SHP77 (cell line): ENCODE results near the gene ECSCR.
A peak's percentile ranks its signal among the peaks of the same experiment; 100 is the strongest.
"Not testable (repeated sequence)": the region's sequence is repeated elsewhere in the genome, so short reads cannot be mapped to it uniquely, and the experiment has no call there.

Experiments
- DNase-seq, 2 experiments: peaks; one replicate each; lab custom pipeline; 2025; lab: John Stamatoyannopoulos, UW

Gene ECSCR

GRCh38 chr5:139410993-139411828 is 51.3 kb downstream of the ECSCR start:
- no peak for DNase-seq

GRCh38 chr5:139410121-139410992 is 52.2 kb downstream of the ECSCR start:
- no peak for DNase-seq

- not testable (repeated sequence) for DNase-seq
Observed at GRCh38 chr5:139409116-139409515, 53.4 kb downstream of the ECSCR start.

- no peak for DNase-seq
Observed at GRCh38 chr5:139408191-139408590, 54.4 kb downstream of the ECSCR start.

GRCh38 chr5:139407517-139407916 is 55.0 kb downstream of the ECSCR start:
- DNase-seq = no peak

- DNase-seq = no peak
Observed at GRCh38 chr5:139406963-139407362, 55.6 kb downstream of the ECSCR start.

- no peak for DNase-seq
Observed at GRCh38 chr5:139404484-139404840, 58.1 kb downstream of the ECSCR start.

- DNase-seq = peak; percentile 98 to 99
Observed at GRCh38 chr5:139403787-139404483, 58.6 kb downstream of the ECSCR start, which contains the start of gene SPATA24. Gene SPATA24, minus strand, starts transcription at chr5:139404089. Its CDS starts 29 bp downstream, at chr5:139404060.

GRCh38 chr5:139403418-139403786 is 59.1 kb downstream of the ECSCR start:
- DNase-seq = no peak

- DNase-seq = peak; percentile 11 to 69
Observed at GRCh38 chr5:139402561-139403158, 59.9 kb downstream of the ECSCR start.

- no peak for DNase-seq
Observed at GRCh38 chr5:139401546-139401945, 61.0 kb downstream of the ECSCR start.

GRCh38 chr5:139399501-139400121 is 62.9 kb downstream of the ECSCR start:
- no peak for DNase-seq
